HG02885 (cell line): ENCODE results near the gene DLGAP3.

ENCODE experiments used
- ATAC-seq: cut with Tn5 transposase; IDR thresholded peaks from one replicate; pipeline ENCODE4 v1.9.1; 2021; ENCODE audit warnings: mild to moderate bottlenecking; ENCODE audit not compliant: unreplicated experiment, poor library complexity

DLGAP3 gene

GRCh38 chr1:34906756-34907155, 22.7 kb downstream of the DLGAP3 start:
- ATAC-seq, result no peak

DNA sequence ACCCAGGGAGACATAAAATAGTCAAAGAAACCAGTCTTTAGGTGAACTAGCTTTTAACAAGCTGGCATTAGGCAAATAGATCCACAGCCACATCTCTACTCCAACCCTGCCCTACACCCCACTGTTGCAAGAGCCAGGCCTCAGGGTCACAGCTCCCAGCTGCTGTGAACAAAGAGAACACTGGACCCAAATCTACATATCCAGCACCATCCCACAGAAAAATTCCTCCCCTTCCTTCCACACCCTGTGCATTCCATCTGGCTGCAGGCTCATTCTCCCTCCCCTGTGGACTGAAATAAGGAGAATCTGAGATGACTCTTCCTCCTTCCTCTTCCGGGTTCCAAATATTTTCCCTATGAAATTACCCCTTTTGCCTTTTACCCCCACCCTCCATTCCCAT, 23.2 kb downstream of the DLGAP3 start:
- no peak for ATAC-seq

DNA sequence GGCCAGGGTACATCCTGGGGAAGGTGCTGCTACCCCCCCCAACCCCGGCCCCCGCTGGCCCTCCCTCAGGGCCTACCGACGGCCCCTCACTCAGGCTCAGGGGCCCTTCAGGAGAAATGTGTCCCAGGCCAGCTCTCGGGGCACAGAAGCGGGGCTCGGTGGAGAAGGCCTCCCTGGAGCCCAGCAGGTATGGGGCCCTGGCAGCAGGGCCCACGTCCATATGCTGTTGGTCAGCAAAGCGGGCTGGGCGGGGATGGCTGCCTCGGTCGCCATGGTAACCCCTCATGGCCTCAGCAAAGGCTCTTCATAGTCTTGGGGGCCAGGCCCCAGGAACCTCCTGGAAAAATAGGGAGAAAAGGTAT, 24.4 kb downstream of the DLGAP3 start:
- ATAC-seq, result no peak

- no peak for ATAC-seq
Observed at GRCh38 chr1:34904236-34905097, 25.0 kb downstream of the DLGAP3 start.

DNA sequence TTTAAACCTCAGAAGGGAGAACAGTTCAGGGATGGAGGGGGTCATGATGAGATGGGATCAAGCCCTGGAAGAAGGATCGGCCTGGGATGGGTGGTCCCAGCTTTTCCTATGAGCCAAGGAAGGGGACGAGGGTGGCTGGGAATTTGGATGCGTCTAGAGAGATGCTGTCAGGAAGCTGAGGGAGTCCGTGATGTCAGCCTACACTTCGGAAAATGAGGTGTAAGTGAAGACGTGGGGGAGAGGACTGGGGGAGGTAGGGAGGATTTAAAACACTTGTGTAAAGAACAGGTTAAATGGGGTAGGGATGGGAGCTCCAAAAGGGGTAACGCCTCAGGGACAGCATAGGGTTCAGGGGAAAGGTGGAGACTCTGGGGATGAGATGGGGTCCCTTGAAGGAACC, 27.5 kb downstream of the DLGAP3 start:
- no peak for ATAC-seq

- no peak for ATAC-seq
Observed at GRCh38 chr1:34900775-34901502, 28.5 kb downstream of the DLGAP3 start.

GRCh38 chr1:34899906-34900305, 29.5 kb downstream of the DLGAP3 start:
- no peak for ATAC-seq

DNA sequence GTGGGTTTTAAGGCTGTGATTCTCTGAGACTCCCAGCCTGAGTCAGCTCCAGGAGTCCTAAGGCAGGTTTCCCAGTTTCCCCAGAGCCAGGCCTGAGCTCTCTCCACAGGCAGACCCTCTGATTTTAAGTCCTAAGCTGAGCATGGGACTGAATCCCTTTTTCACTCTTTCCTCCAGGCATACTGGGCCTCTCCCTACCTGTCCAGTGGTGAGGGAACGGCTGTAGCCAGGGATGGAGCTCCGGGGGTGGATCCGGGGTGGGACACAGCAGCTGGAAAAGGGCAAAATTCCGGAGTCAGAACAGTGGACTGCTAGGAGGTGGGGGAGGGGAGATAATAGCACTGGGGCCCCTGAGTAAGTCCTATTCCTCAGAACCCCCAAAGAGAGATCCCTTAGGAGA, 30.0 kb downstream of the DLGAP3 start:
- no peak for ATAC-seq

GRCh38 chr1:34898330-34898761, 31.1 kb downstream of the DLGAP3 start:
- no peak for ATAC-seq

- ATAC-seq, result no peak
Observed at GRCh38 chr1:34896612-34897011, 32.8 kb downstream of the DLGAP3 start.

GRCh38 chr1:34889705-34890104, 39.7 kb downstream of the DLGAP3 start:
- no peak for ATAC-seq

DNA sequence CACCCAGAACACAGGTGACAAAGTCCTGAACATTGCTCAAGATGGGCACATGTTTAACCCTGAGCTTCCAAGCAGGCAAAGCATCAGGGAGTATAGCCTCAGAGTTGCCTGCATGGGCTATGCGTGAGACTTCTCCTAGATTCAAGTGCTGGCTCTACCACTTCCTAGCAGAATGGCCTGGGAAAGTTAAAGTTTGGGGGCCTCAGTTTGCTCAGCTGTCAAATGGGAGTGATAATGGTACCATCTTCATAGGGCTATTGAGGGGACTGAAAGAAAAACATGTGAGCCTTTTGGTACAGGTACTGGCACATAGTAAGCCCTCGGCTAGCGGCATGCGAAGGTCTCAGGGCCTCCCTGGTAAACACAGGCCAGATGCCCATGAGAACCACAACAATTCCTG, 41.9 kb downstream of the DLGAP3 start:
- ATAC-seq, result no peak

GRCh38 chr1:34885405-34886247, 43.8 kb downstream of the DLGAP3 start:
- ATAC-seq, result no peak

DNA sequence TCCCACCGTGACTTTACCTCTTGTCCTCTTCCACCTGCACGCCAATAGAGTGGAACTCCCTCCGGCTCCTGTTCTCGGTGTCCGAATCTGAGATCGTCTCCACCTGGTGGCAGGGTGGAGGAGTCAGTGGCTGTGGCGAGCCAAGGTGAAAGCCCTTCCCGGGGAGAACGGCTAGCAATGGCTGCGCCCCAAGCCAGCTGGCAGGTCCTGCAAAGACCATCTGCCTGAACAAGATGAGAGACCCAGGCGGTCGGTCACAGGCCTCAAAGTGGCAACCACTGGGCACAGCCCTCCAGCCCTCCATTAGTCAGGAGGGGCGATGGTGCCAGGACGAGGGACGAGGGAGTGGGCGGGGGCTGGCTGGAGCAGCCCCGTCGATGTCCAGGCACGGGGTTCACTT, 44.5 kb downstream of the DLGAP3 start:
- no peak for ATAC-seq

DNA sequence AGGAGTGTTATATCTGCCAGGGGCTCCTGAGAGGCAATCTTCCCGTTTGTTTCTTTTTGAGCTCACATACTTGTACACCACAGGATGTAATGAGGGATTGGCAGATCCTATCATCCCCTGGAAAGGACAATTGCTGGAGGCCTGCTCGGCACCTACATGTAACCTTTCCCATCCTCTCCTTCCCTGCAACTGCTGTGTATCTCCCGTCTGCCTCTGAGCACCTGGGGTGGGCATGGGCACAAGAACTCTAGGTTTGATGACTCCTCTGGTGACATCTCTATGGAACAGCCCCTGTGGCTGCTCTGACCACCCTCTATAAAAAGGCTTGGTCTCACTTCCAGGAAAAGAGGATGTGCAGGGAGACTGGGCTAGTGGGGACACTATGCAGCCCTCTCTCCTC, 44.9 kb downstream of the DLGAP3 start:
- no peak for ATAC-seq

GRCh38 chr1:34879230-34879629, 50.2 kb downstream of the DLGAP3 start:
- ATAC-seq, result no peak

GRCh38 chr1:34876406-34876805, 53.0 kb downstream of the DLGAP3 start:
- no peak for ATAC-seq

GRCh38 chr1:34874296-34874952, 55.0 kb downstream of the DLGAP3 start:
- no peak for ATAC-seq

DNA sequence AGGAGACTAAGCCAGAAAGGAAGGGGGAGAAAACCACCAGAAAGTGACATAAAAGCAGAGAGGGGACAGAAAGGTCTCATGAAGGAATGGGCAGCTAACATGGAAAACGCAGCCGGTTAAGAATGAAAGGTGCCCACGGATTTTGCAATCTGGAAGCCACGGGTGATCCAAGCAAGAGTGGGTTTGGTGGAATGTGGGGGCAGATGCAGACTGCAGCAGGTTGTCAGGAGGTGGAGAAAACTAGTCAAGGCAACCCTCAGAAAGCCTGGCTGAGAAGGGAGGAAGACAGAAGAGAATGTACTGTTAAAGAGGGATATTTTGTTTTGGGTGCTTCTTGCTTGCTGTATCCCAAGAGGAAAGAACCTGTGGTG, 57.3 kb downstream of the DLGAP3 start:
- ATAC-seq, result no peak

GRCh38 chr1:34871443-34872132, 57.9 kb downstream of the DLGAP3 start:
- ATAC-seq, result no peak
